GM20000 (cell line): ENCODE data around the gene RBM8A.
"Not testable (repeated sequence)": the region's sequence is repeated elsewhere in the genome, so short reads cannot be mapped to it uniquely, and the experiment has no call there.

Experiments
- DNase-seq: peaks from one replicate; pipeline ENCODE4 v3.0.0; 2012; ENCODE audit warnings: low spot score
- TF ChIP-seq, protein P1 (sequence below): IDR thresholded peaks from 2 replicates; pipeline ENCODE4 v1.5.1; 2012; ENCODE audit warnings: mild to moderate bottlenecking, control low read depth; ENCODE audit errors: extremely low read depth, missing control alignments

RBM8A gene

DNA sequence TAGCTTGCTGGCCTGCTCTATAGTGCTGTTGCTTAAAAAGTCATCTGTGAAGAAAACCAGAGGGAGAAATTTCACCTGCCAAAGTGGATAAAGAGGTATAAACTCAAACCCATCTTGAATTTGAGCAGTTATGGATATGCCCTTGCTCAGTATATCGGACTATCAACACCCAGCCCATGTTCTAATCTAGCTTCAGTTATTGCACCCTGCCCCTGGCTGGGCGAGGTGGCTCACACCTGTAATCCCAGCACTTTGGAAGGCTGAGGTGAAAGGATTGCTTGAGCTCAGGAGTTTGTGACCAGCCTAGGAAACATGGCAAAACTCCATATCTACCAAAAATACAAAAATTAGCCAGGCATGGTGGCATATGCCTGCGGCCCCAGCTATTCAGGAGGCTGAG, 17.2 kb upstream of the RBM8A start:
- TF ChIP-seq, protein P1, sequence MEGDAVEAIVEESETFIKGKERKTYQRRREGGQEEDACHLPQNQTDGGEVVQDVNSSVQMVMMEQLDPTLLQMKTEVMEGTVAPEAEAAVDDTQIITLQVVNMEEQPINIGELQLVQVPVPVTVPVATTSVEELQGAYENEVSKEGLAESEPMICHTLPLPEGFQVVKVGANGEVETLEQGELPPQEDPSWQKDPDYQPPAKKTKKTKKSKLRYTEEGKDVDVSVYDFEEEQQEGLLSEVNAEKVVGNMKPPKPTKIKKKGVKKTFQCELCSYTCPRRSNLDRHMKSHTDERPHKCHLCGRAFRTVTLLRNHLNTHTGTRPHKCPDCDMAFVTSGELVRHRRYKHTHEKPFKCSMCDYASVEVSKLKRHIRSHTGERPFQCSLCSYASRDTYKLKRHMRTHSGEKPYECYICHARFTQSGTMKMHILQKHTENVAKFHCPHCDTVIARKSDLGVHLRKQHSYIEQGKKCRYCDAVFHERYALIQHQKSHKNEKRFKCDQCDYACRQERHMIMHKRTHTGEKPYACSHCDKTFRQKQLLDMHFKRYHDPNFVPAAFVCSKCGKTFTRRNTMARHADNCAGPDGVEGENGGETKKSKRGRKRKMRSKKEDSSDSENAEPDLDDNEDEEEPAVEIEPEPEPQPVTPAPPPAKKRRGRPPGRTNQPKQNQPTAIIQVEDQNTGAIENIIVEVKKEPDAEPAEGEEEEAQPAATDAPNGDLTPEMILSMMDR: no peak
- no peak for DNase-seq

DNA sequence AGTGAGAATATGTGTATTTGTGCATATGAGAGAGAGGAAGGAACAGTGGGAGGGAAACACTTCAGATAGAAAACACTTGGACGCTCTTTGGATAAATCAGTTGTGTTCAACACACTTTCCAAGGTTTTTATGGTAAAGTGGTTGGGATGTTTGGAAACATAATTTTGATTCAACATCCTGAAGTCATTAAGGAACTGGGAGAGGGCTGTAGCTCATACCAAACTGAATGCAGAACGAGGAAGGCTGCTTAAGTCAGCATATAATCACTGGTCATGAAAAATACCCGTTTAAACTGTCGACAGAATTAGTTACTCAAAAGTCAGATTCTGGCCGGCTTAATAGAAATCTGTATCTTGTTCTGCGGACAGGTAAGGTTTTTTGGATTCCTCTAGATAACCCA, 15.6 kb upstream of the RBM8A start:
- TF ChIP-seq, protein P1: no peak
- no peak for DNase-seq

DNA sequence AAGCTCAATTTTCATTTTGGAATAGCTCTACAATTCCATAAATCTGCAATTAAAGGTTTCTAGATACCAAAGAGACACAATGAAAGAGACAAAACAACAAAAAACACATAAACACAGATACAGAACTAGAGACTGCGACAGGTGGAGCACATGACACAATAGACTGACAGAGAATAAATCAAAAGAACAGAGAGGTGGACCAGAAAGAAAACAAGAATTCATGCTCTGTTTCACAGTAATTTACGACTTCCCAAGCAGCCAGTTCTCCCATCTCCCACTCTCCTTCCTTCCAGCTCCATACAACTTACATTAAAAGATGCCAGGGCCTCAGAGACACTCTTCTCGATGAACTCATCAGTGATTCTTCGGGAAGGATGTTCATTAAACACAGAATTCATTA, 15.1 kb upstream of the RBM8A start:
- TF ChIP-seq, protein P1: no peak

DNA sequence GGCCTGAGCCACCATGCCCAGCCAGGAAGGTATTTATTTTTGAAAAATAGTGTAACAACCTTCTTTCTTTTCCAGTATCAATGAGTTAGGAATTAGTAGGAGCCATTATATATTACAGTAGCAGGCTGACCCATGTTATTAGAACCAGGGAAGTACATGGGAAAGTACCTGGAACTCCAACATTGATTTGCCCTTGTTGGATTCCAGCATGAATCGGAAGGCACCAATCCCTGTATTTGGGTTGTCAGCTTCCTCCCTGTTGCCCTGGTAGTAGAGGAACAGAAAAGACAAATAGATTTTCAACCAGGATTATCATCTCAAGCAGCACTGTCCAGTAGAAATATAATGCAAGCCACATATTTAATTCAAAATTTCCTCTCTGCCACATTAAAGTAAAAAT, 10.2 kb upstream of the RBM8A start:
- DNase-seq: no peak

More for the DNA sequence above, 15.1 kb upstream of the RBM8A start:
- no peak for DNase-seq

DNA sequence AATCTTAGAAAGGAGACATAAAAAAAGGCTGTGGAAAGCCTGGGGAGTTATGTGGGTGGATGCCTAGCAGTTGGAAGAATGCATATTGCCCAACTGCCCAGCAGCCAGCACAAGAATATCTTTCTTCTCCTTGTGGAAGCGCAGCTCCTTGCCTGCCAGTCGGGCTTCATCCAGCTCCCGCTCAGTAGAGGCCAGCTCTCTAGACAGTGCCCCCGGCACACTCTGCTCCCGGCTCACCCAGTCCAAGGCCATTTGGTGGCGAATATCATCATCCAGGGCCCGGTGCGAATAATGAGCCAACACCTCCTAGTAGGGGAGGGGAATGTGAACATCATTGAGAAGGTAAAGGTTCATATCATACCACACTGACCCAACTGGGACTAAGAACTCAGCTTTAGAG, 9.0 kb upstream of the RBM8A start:
- DNase-seq: no peak
- TF ChIP-seq, protein P1: no peak

More for the DNA sequence above, 10.2 kb upstream of the RBM8A start:
- TF ChIP-seq, protein P1: no peak

DNA sequence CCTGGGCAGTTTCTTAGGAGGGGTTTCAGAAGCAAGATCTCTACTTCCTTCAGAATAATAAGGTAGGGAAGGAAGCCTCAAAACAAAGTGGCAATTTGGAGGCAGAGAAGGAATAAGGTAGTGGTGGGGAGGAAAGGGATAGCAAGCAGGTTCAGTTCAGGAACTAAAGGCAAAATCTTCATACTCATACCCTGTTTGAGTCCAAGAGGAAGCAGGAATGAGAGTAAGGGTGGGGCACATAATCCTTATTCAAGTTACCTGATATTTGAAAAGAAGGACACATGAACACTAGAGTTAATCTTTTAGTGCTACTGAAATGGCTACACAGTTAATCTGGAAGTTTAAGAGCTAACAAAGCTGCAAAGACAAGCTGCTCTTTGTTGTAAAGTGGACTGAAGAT, 8.4 kb upstream of the RBM8A start:
- no peak for DNase-seq
- TF ChIP-seq, protein P1: no peak

DNA sequence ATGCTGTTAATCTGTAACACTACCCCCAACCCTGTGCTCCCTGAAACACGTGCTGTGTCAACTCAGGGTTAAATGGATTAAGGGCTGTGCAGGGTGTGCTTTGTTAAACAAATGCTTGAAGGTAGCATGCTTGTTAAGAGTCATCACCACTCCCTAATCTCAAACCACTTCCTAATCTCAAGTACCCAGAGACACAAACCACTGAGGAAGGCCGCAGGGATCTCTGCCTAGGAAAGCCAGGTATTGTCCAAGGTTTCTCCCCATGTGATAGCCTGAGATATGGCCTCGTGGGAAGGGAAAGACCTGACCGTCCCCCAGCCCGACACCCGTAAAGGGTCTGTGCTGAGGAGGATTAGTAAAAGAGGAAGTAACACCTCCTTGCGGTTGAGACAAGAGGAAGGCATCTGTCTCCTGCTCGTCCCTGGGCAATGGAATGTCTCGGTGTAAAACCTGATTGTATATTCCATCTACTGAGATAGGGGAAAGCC, 5.3 kb upstream of the RBM8A start:
- DNase-seq: not testable (repeated sequence)

DNA sequence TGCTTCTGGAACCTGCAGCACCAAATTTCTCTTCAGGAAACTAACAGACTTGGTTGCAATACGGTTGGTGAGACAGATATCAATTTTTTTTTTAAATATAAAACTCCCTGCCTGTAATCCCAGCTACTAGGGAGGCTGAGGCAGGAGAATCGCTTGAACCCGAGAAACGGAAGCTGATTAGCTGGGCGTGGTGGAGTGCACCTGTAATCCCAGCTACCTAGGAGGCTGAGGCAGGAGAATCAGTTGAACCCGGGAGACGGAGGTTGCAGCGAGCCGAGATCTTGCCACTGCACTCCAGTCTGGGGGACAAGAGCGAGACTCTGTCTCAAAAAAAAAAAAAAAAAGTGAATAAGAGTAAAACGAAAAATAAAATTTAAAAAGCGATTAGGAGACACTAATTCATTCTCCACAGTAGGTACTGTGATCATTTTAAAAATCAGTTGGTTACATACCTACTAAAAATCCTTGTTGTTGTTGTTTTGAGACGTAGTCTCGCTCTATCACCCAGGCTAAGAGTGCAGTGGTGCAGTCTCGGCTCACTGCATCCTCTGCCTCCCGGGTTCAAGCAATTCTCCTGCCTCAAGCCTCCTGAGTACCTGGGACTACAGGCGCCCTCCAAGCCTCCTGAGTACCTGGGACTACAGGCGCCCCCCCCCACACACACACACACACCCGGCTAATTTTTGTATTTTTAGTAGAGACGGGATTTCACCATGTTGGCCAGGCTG, 796 bp upstream of the RBM8A start:
- TF ChIP-seq, protein P1: no peak
- no peak for DNase-seq
